GM12874 (cell line): ENCODE measurements around the gene GPR42.

Source experiments
- CTCF ChIP-seq: IDR thresholded peaks from 2 replicates; pipeline ENCODE4 v1.5.1; 2011; ENCODE audit warnings: low read depth, mild to moderate bottlenecking, control low read depth, low read length, moderate library complexity; ENCODE audit not compliant: insufficient read depth

The GPR42 gene

DNA sequence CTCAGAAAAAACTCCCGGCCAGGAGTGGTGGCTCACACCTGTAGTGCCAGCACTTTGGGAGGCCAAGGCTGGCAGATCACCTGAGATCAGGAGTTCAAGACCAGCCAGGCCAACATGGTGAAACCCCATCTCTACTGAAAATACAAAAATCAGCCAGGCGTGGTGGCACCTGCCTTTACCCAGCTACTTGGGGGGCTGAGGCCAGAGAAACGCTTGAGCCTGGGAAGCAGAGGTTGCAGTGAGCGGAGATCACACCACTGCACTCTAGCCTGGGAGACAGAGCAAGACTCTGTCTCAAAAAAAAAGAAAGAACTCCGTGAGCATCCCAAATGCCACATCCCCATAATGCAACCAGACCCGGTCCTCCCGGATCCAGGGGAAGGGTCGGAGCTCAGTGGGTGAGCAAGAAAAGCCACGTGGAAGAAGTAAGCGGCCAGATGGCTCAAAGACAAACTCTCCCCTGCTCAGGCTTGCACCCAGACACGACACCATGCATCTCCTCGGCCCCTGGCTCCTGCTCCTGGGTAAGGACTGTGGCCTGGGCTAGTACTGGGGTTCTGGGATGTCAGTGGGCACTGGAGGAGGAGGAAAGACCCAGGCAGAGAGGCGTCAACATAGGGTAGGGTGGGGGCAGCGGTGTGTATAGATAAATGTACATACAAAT, 39.2 kb upstream of the GPR42 start:
- TF ChIP-seq CTCF, result no peak

DNA sequence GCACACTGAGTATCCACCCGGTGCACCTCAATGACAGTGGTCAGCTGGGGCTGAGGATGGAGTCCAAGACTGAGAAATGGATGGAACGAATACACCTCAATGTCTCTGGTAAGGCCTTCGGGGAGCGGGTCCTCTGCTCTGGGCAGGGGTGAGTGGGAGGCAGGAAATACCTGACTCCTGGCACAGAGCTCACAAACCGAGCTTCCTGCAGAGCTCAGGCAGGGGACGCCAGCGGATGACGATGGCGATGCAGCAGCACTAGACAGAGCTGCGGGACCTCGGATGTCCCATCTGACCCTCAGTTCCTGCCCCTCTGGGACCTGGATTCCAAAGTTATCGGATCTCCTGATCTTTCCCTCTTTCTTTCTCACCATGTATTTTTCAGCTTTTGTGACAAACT, 38.1 kb upstream of the GPR42 start:
- TF ChIP-seq CTCF, result no peak

- TF ChIP-seq CTCF, result no peak
Measured at GRCh38 chr19:35334144-35334753, 36.6 kb upstream of the GPR42 start.

DNA sequence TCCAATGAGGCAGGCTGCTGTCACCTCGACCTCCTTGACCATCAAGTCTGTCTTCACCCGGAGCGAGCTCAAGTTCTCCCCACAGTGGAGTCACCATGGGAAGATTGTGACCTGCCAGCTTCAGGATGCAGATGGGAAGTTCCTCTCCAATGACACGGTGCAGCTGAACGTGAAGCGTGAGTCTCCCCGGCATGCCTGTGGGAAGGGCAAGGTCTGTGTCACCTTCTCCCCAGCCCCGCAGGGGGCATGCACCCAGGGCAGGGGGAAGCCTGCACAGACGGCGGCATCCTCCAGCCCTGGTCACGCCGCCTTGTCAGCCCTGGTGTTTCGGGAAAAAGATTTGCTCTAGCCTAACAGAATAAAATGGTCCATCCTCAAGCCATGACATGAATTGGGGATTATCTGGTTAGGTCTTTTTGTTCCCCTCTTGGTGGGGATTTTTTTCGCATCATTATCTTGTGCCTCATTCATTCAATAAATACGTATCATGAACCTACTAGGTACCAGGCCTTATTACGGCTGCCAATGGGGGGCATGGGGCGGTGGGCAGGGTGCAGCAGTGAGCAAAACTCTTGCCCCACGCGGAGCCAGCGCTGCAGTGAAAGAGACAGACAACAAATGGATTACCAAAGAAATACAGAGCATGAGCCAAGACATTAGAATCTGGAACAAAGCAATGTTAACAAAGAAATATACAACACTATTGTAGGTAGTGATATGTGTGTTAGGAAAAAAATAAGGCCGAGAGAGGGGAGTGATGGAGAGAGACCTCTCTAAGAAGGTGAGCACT, 34.5 kb upstream of the GPR42 start:
- no peak for TF ChIP-seq CTCF

DNA sequence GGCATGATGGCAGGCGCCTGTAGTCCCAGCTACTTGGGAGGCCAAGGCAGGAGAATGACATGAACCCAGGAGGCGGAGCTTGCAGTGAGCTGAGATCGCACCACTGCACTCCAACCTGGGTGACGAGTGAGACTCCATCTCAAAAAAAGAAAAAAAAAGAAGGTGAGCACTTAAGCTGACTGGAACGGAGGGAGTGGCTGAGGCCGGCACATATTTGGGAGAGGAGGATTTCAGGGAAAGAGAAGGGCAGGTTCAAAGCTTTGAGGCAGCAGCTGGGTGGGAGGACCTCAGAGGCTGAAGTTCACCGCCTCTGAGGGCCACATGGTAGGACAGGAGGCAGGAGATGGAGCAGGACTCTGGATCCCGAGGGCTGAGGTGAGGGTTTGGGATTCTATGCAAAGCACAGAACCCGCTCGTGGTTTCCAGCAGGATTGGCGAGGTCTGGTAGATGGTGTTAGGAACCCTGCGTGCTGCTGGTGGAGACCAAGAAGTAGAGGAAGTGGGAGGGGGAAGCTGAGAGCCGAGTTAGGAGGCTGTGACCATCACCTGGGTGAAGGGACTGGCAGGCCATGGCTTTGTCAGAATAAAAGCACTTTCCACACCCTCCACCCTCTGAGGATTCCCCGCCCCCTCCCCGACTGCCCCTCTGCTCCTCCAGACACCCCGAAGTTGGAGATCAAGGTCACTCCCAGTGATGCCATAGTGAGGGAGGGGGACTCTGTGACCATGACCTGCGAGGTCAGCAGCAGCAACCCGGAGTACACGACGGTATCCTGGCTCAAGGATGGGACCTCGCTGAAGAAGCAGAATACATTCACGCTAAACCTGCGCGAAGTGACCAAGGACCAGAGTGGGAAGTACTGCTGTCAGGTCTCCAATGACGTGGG, 33.5 kb upstream of the GPR42 start:
- no peak for TF ChIP-seq CTCF

- TF ChIP-seq CTCF, result no peak
Measured at GRCh38 chr19:35337984-35338296, 32.9 kb upstream of the GPR42 start.

DNA sequence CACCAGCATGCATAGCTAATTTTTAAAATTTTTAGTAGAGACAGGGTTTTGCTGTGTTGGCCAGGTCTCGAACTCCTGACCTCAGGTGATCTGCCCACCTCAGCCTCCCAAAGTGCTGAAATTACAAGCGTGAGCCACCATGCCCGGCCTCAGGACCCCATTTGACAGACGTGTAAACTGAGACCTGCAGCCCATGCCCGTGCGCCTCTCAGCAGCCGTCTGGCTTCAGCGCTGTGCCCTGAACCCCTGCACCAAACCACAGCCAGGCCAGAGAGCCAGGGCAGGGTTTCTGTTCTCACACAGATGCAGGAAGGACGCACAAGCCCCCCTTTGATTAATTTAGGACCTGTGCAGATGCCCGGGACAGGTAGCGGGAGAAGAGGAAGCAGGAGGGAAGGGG, 30.4 kb upstream of the GPR42 start:
- TF ChIP-seq CTCF, result no peak
